HepG2 (cell line): Measurements from ENCODE around the gene WBP2NL. TPM values are rescaled to one million over a fixed set of nuclear protein-coding genes. Genes with fewer than 3 reads are reported as not detected.

ENCODE experiments used
- ATAC-seq: fragments of 200-7000 bp; cut with Tn5 transposase; 3 replicates; pipeline ENCODE4 v1.9.1; 2020; ENCODE audit warnings: mild to moderate bottlenecking, moderate library complexity
- BruUV-seq: library from RNA; stranded (reverse); fragments of 400-500 nt; replicated peaks from 2 replicates; lab custom pipeline; 2021; lab: Mats Ljungman, UMichigan
- CTCF ChIA-PET: fragments of 300-600 bp; formaldehyde crosslinking; extraction: SDS; loops from one replicate; lab custom pipeline; 2021; ENCODE audit warnings: low total read pairs, inconsistent platforms, low intra/inter-chr PET ratio; lab: Yijun Ruan, JAX
- POLR2A ChIA-PET: fragments of 350-600 bp; sonication (Branson Sonifier 250); formaldehyde crosslinking; loops from one replicate; lab custom pipeline; 2020; ENCODE audit warnings: antibody characterized with exemption, inconsistent platforms; lab: Yijun Ruan, JAX
- DNase-seq: peaks from one replicate; pipeline ENCODE4 v3.0.0-alpha.2; 2015; ENCODE audit warnings: low spot score
- FAIRE-seq: peaks from 3 replicates; lab custom pipeline; 2011; peaks lifted over from hg19 to GRCh38; lab: Jason Lieb, UNC
- H2AFZ ChIP-seq: one replicate; pipeline ENCODE4 v1.6.1; 2011; ENCODE audit warnings: low read length, inconsistent platforms
- H3K27ac ChIP-seq: fragments of 300-600 bp; 3 replicates; pipeline ENCODE4 v1.8.0; 2011; ENCODE audit warnings: mixed run types, mild to moderate bottlenecking, mixed read lengths, low read length, inconsistent platforms; ENCODE audit not compliant: insufficient read depth; ENCODE audit errors: extremely low read length
- H3K27me3 ChIP-seq, 2 experiments: fragments of 200-600 bp in 1 of 2; 2 replicates in 1 of 2; 3 replicates in 1 of 2; pipeline versions ENCODE4 v1.6.0 to v1.8.0; 2011; ENCODE audit warnings: low read length in 2 of 2, mild to moderate bottlenecking in 2 of 2, moderate library complexity in 2 of 2, inconsistent platforms in 1 of 2; ENCODE audit not compliant: insufficient read depth in 2 of 2, control insufficient read depth in 1 of 2
- H3K36me3 ChIP-seq, 2 experiments: fragments of 200-600 bp in 1 of 2; replicated peaks in 1 of 2; 2 replicates in 1 of 2; 3 replicates in 1 of 2; pipeline versions ENCODE4 v1.5.1 to v1.8.0; 2011; ENCODE audit warnings: low read length in 2 of 2, inconsistent platforms in 1 of 2; ENCODE audit not compliant: insufficient read depth in 2 of 2, control insufficient read depth in 1 of 2
- H3K4me1 ChIP-seq: 2 replicates; pipeline ENCODE4 v1.5.1; 2012; ENCODE audit warnings: low read length, inconsistent platforms; ENCODE audit not compliant: insufficient read depth
- H3K4me2 ChIP-seq: 2 replicates; pipeline ENCODE4 v1.6.0; 2011; ENCODE audit warnings: low read depth, low read length, inconsistent platforms
- H3K4me3 ChIP-seq, 3 experiments: fragments of 200-600 bp in 1 of 3; sonication (generic), shearing (Covaris generic) in 1 of 3; replicated peaks in 1 of 3; 2 replicates each; pipeline ENCODE4 v1.5.1; 2011 to 2016; ENCODE audit warnings: low read length in 3 of 3, inconsistent platforms in 2 of 3, low read depth in 2 of 3, mild to moderate bottlenecking in 2 of 3, control low read depth in 1 of 3, mixed read lengths in 1 of 3; ENCODE audit not compliant: insufficient read depth in 1 of 3
- H3K79me2 ChIP-seq: one replicate; pipeline ENCODE4 v1.6.1; 2011; ENCODE audit warnings: low read length, inconsistent platforms; ENCODE audit not compliant: insufficient read depth
- H3K9ac ChIP-seq: 2 replicates; pipeline ENCODE4 v1.6.0; 2011; ENCODE audit warnings: mild to moderate bottlenecking, low read depth, low read length, inconsistent platforms; ENCODE audit not compliant: insufficient read depth
- H3K9me3 ChIP-seq: 2 replicates; pipeline ENCODE4 v1.5.1; 2012; ENCODE audit warnings: mild to moderate bottlenecking, low read length
- H4K20me1 ChIP-seq: 2 replicates; pipeline ENCODE4 v1.6.0; 2011; ENCODE audit warnings: inconsistent platforms, mild to moderate bottlenecking, low read length, moderate library complexity; ENCODE audit not compliant: insufficient read depth
- MAFF ChIP-seq: IDR thresholded peaks from 2 replicates; pipeline ENCODE4 v1.6.1; 2011; ENCODE audit warnings: low read depth, low read length, improper control_type of control experiment
- MAFK ChIP-seq, 2 experiments: IDR thresholded peaks in 1 of 2; conservative IDR thresholded peaks in 1 of 2; 2 replicates each; pipeline ENCODE4 v1.6.1; 2011; ENCODE audit warnings: improper control_type of control experiment in 2 of 2, low read length in 2 of 2
- PAF1 ChIP-seq: IDR thresholded peaks from 2 replicates; pipeline ENCODE4 v1.6.1; 2016; ENCODE audit warnings: missing genetic modification reagents, missing compliant biosample characterization
- WGBS: methylation state at CpG from one replicate; pipeline ENCODE4 v1.1.6; 2017; ENCODE audit warnings: low lambda C conversion rate; 5-methylcytosine and 5-hydroxymethylcytosine counted together
- in situ Hi-C: cut with HindIII; loops from 2 replicates; pipeline ENCODE4 v1.10.0; 2017; ENCODE audit warnings: low pct_unique_long_range_greater_than_20kb; ENCODE audit not compliant: extremely low pct_ligation_motif_present
- intact Hi-C: fragments of 100-400 bp; cut with micrococcal nuclease; formaldehyde crosslinking; loops from one replicate; pipeline ENCODE4 v1.10.0; 2022; ENCODE audit not compliant: unreplicated experiment
- polyA plus RNA-seq, 8 experiments: library from polyadenylated mRNA; depleted of rRNA in 3 of 8; stranded (reverse) in 7 of 8; unstranded in 1 of 8; fragments of >200 nt; fragmentation: Illumina TruSeq in 4 of 8; extraction: Trizol in 4 of 8; gene quantifications; 2 replicates each; pipeline versions ENCODE4 v1.2.1 to v1.2.3, GENCODE V29; 2011 to 2016; ENCODE audit warnings: low read depth in 4 of 8, missing spikeins in 1 of 8, mixed read lengths in 1 of 8; ENCODE audit not compliant: insufficient read depth in 1 of 8
- total RNA-seq, 5 experiments: library from RNA; depleted of rRNA; stranded (reverse); fragments of >200 nt; fragmentation: Illumina TruSeq; extraction: Trizol; gene quantifications; 2 replicates each; pipeline ENCODE4 v1.2.3, GENCODE V29; 2016; ENCODE audit warnings: low read depth in 1 of 5
- TF ChIP-seq, protein P1 (sequence below): sonication (generic); formaldehyde crosslinking; IDR thresholded peaks from 2 replicates; pipeline ENCODE4 v1.4.0; 2020; ENCODE audit warnings: missing genetic modification reagents, borderline replicate concordance
- TF ChIP-seq, protein P2 (sequence below): fragments of 450-650 bp; IDR thresholded peaks from 2 replicates; pipeline ENCODE4 v1.6.1; 2017; ENCODE audit warnings: mild to moderate bottlenecking

The WBP2NL gene
- total and polyA plus RNA-seq, 2 of the 13 experiments (the other 11 are each of a cell fraction or from before 2014, with no cell fraction given) = not detected

DNA sequence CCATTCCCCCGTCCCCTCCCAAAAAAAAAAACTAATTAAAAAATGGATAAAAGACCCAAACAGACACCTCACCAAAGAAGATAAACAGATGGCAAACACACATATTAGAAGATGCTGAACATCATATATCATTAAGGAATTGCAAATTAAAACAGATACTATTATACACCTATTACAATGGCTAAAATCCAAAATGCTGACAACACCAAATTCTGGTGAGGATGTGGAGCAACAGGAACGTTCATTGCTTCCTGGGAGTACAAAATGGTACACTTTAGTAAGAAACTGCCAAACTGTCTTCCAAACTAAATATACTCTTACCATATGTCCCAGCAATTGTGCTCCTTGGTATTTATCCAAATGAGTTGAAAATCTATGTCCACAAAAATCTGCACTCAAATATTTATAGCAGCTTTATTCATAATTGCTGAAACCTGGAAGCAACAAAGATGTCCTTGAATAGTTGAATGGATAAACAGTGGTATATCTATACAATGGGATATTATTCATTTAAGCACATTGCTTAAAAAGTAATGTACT, 52.1 kb downstream of the WBP2NL start:
- H3K4me1 ChIP-seq = no peaks in the 10 kb centered on the region
- no peak overlapping the region for H3K4me3 ChIP-seq
- ATAC-seq (no peak), DNase-seq (no peak), FAIRE-seq (no peak)
- no peak overlapping the region for H3K9ac ChIP-seq
- POLR2A ChIA-PET = no interaction called here
- H3K79me2 ChIP-seq = no peaks in the 10 kb centered on the region
- no peak overlapping the region for H2AFZ ChIP-seq
- in situ Hi-C loops (no loop called here), intact Hi-C loops (no loop called here)
- H3K36me3 ChIP-seq = no peaks in the 10 kb centered on the region
- no peaks in the 10 kb centered on the region for H3K9me3 ChIP-seq
- CTCF ChIA-PET = no interaction called here
- H3K27me3 ChIP-seq = no peaks in the 10 kb centered on the region
- no TSS peak for BruUV-seq
- 43% methylated on average over 2 of the region's 2 CpGs for WGBS
- TF ChIP-seq, protein P1, sequence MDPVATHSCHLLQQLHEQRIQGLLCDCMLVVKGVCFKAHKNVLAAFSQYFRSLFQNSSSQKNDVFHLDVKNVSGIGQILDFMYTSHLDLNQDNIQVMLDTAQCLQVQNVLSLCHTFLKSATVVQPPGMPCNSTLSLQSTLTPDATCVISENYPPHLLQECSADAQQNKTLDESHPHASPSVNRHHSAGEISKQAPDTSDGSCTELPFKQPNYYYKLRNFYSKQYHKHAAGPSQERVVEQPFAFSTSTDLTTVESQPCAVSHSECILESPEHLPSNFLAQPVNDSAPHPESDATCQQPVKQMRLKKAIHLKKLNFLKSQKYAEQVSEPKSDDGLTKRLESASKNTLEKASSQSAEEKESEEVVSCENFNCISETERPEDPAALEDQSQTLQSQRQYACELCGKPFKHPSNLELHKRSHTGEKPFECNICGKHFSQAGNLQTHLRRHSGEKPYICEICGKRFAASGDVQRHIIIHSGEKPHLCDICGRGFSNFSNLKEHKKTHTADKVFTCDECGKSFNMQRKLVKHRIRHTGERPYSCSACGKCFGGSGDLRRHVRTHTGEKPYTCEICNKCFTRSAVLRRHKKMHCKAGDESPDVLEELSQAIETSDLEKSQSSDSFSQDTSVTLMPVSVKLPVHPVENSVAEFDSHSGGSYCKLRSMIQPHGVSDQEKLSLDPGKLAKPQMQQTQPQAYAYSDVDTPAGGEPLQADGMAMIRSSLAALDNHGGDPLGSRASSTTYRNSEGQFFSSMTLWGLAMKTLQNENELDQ (CRISPR knock-in tag) = no peak
- TF ChIP-seq MAFF = peak; percentile 48; the same call in 1 of the 2 replicates
- peak; percentile 60 to 72 for TF ChIP-seq MAFK (conservative IDR thresholded peaks at IDR 0.05 in 1 of 2, IDR thresholded peaks at IDR 0.05 in 1 of 2; ENCODE audit: low read length in 2 of 2)
- H3K4me2 ChIP-seq = no peak overlapping the region
- H3K27ac ChIP-seq = no peak overlapping the region
- H4K20me1 ChIP-seq = no peaks in the 10 kb centered on the region

DNA sequence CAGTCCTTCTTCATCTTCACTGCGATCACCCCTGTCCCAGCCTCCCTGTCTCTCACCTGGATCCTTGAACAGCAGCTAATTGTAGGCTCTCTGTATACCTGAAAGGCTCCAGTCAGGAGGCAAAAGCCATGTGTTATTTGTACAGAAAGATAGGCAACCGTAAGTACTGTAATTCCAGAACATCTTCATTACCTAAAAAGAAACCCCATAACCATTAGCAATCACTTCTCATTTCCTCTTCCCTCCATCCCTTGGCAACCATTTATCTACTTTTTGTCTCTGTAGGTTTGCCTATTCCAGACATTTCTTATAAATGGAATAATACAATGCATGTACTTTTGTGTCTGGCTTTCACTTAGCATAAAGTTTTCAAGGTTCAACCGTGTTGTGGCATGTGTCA, 54.2 kb downstream of the WBP2NL start:
- no peaks in the 10 kb centered on the region for H4K20me1 ChIP-seq
- DNase-seq (no peak), FAIRE-seq (no peak), ATAC-seq (no peak)
- TF ChIP-seq PAF1 = no peak
- TF ChIP-seq, protein P2, sequence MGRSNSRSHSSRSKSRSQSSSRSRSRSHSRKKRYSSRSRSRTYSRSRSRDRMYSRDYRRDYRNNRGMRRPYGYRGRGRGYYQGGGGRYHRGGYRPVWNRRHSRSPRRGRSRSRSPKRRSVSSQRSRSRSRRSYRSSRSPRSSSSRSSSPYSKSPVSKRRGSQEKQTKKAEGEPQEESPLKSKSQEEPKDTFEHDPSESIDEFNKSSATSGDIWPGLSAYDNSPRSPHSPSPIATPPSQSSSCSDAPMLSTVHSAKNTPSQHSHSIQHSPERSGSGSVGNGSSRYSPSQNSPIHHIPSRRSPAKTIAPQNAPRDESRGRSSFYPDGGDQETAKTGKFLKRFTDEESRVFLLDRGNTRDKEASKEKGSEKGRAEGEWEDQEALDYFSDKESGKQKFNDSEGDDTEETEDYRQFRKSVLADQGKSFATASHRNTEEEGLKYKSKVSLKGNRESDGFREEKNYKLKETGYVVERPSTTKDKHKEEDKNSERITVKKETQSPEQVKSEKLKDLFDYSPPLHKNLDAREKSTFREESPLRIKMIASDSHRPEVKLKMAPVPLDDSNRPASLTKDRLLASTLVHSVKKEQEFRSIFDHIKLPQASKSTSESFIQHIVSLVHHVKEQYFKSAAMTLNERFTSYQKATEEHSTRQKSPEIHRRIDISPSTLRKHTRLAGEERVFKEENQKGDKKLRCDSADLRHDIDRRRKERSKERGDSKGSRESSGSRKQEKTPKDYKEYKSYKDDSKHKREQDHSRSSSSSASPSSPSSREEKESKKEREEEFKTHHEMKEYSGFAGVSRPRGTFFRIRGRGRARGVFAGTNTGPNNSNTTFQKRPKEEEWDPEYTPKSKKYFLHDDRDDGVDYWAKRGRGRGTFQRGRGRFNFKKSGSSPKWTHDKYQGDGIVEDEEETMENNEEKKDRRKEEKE = no peak
- no peaks in the 10 kb centered on the region for H3K27me3 ChIP-seq
- no peaks in the 10 kb centered on the region for H3K79me2 ChIP-seq
- H3K9me3 ChIP-seq = peaks cover 11% of the 10 kb centered on the region
- no peak overlapping the region for H3K9ac ChIP-seq
- H3K27ac ChIP-seq = no peak overlapping the region
- POLR2A ChIA-PET = no interaction called here
- no peaks in the 10 kb centered on the region for H3K4me1 ChIP-seq
- H2AFZ ChIP-seq = no peak overlapping the region
- intact Hi-C loops = no loop called here
- no peaks in the 10 kb centered on the region for H3K36me3 ChIP-seq
- in situ Hi-C loops = no loop called here
- BruUV-seq = no TSS peak
- H3K4me3 ChIP-seq = no peak overlapping the region
- no peak overlapping the region for H3K4me2 ChIP-seq
- CTCF ChIA-PET = no interaction called here
- 38% methylated on average over 3 of the region's 3 CpGs for WGBS
